HepG2 (cell line): Measurements from ENCODE around the gene PCP4L1. TPM values are rescaled to one million over a fixed set of nuclear protein-coding genes. Genes with fewer than 3 reads are reported as not detected.

Source experiments
- BRCA1 ChIP-seq: sonication (generic); formaldehyde crosslinking; IDR thresholded peaks from 2 replicates; pipeline ENCODE4 v1.4.0; 2020; ENCODE audit warnings: missing genetic modification reagents
- CERS6 ChIP-seq: sonication (generic); formaldehyde crosslinking; IDR thresholded peaks from 2 replicates; pipeline ENCODE4 v1.5.0; 2020; ENCODE audit warnings: missing genetic modification reagents
- FOXO4 ChIP-seq: sonication (generic); formaldehyde crosslinking; conservative IDR thresholded peaks from 2 replicates; pipeline ENCODE4 v1.8.1; 2023; ENCODE audit warnings: missing genetic modification reagents
- GPN1 ChIP-seq: sonication (generic); formaldehyde crosslinking; IDR thresholded peaks from 2 replicates; pipeline ENCODE4 v1.5.1; 2020; ENCODE audit warnings: missing genetic modification reagents, borderline replicate concordance
- HOXA9 ChIP-seq: sonication (generic); formaldehyde crosslinking; IDR thresholded peaks from 2 replicates; pipeline ENCODE4 v1.8.1; 2022; ENCODE audit warnings: missing genetic modification reagents, mild to moderate bottlenecking, moderate library complexity, borderline replicate concordance
- MIXL1 ChIP-seq: IDR thresholded peaks from 2 replicates; pipeline ENCODE4 v1.6.1; 2016
- NCOA1 ChIP-seq: sonication (generic); formaldehyde crosslinking; IDR thresholded peaks from 2 replicates; pipeline ENCODE4 v1.9.0; 2021; ENCODE audit warnings: missing genetic modification reagents
- NFYB ChIP-seq: sonication (generic); formaldehyde crosslinking; IDR thresholded peaks from 2 replicates; pipeline ENCODE4 v1.4.0; 2020; ENCODE audit warnings: missing genetic modification reagents
- NR2F1 ChIP-seq, 2 experiments: fragments of 450-650 bp in 1 of 2; formaldehyde crosslinking in 1 of 2; IDR thresholded peaks; 2 replicates each; pipeline versions ENCODE4 v1.5.0 to v1.6.1; 2016 to 2020; ENCODE audit warnings: mild to moderate bottlenecking in 1 of 2, missing compliant biosample characterization in 1 of 2, missing genetic modification reagents in 1 of 2, moderate library complexity in 1 of 2
- SNAI1 ChIP-seq: sonication (generic); formaldehyde crosslinking; IDR thresholded peaks from 2 replicates; pipeline ENCODE4 v1.5.0; 2020; ENCODE audit warnings: mild to moderate bottlenecking, missing genetic modification reagents, borderline replicate concordance
- SSRP1 ChIP-seq: IDR thresholded peaks from 2 replicates; pipeline ENCODE4 v1.6.1; 2016; ENCODE audit warnings: control low read depth
- TCF7 ChIP-seq: sonication (generic); IDR thresholded peaks from 2 replicates; pipeline ENCODE4 v1.6.1; 2016; ENCODE audit warnings: antibody characterized with exemption, low read depth
- THRA ChIP-seq: sonication (generic); formaldehyde crosslinking; IDR thresholded peaks from 2 replicates; pipeline ENCODE4 v1.4.0; 2020; ENCODE audit warnings: missing genetic modification reagents, borderline replicate concordance
- ZBTB2 ChIP-seq: sonication (generic); formaldehyde crosslinking; IDR thresholded peaks from 2 replicates; pipeline ENCODE4 v1.8.0; 2022; ENCODE audit warnings: low read depth, missing genetic modification reagents
- ZNF225 ChIP-seq: sonication (generic); formaldehyde crosslinking; IDR thresholded peaks from 2 replicates; pipeline ENCODE4 v1.4.0; 2020; ENCODE audit warnings: mild to moderate bottlenecking, missing genetic modification reagents
- ZNF34 ChIP-seq: sonication (generic); formaldehyde crosslinking; IDR thresholded peaks from 2 replicates; pipeline ENCODE4 v1.4.0; 2020; ENCODE audit warnings: mild to moderate bottlenecking, missing genetic modification reagents, borderline replicate concordance
- ZNF574 ChIP-seq: sonication (generic); formaldehyde crosslinking; IDR thresholded peaks from 2 replicates; pipeline ENCODE4 v1.4.0; 2020; ENCODE audit warnings: missing genetic modification reagents
- ZNF720 ChIP-seq: sonication (generic); formaldehyde crosslinking; IDR thresholded peaks from 2 replicates; pipeline ENCODE4 v1.4.0; 2020; ENCODE audit warnings: missing genetic modification reagents
- ZSCAN5A ChIP-seq: sonication (generic); formaldehyde crosslinking; IDR thresholded peaks from 2 replicates; pipeline ENCODE4 v1.8.0; 2022; ENCODE audit warnings: mild to moderate bottlenecking, missing genetic modification reagents, borderline replicate concordance
- polyA plus RNA-seq, 8 experiments: library from polyadenylated mRNA; depleted of rRNA in 3 of 8; stranded (reverse) in 7 of 8; unstranded in 1 of 8; fragments of >200 nt; fragmentation: Illumina TruSeq in 4 of 8; extraction: Trizol in 4 of 8; gene quantifications; 2 replicates each; pipeline versions ENCODE4 v1.2.1 to v1.2.3, GENCODE V29; 2011 to 2016; ENCODE audit warnings: low read depth in 4 of 8, missing spikeins in 1 of 8, mixed read lengths in 1 of 8; ENCODE audit not compliant: insufficient read depth in 1 of 8
- total RNA-seq, 5 experiments: library from RNA; depleted of rRNA; stranded (reverse); fragments of >200 nt; fragmentation: Illumina TruSeq; extraction: Trizol; gene quantifications; 2 replicates each; pipeline ENCODE4 v1.2.3, GENCODE V29; 2016; ENCODE audit warnings: low read depth in 1 of 5

PCP4L1 gene
- total and polyA plus RNA-seq, 2 of the 13 experiments (the other 11 are each of a cell fraction or from before 2014, with no cell fraction given), result 0.28 TPM; not detected in 1

GRCh38 chr1:161219078-161219892, 39.3 kb upstream of the PCP4L1 start (continued):
- TF ChIP-seq THRA (CRISPR knock-in tag) (no peak), HOXA9 (CRISPR knock-in tag) (peak; percentile 52; the same call in 1 of the 2 replicates), ZNF34 (CRISPR knock-in tag) (0 out of 2 replicates have a peak, but pooled peaks have one; percentile 54), MIXL1 (CRISPR knock-in tag) (no peak), ZNF574 (CRISPR knock-in tag) (peak; percentile 45; the same call in 1 of the 2 replicates), NFYB (CRISPR knock-in tag) (no peak), CERS6 (no peak), ZSCAN5A (CRISPR knock-in tag) (0 out of 2 replicates have a peak, but pooled peaks have one; percentile 14), NR2F1 (CRISPR knock-in tag; IDR thresholded peaks at IDR 0.05) (peak; percentile 10 to 34; a peak in 2 of 4 replicates), ZBTB2 (CRISPR knock-in tag) (peak; percentile 43; the same call in 1 of the 2 replicates), ZNF720 (no peak), GPN1 (CRISPR knock-in tag) (no peak), BRCA1 (CRISPR knock-in tag) (peak; percentile 72), ZNF225 (CRISPR knock-in tag) (no peak), NCOA1 (CRISPR knock-in tag) (0 out of 2 replicates have a peak, but pooled peaks have one; percentile 9), SSRP1 (CRISPR knock-in tag) (peak; percentile 72; the same call in 1 of the 2 replicates), SNAI1 (CRISPR knock-in tag) (0 out of 2 replicates have a peak, but pooled peaks have one; percentile 51), TCF7 (no peak), FOXO4 (CRISPR knock-in tag) (no peak)
